Cardiac septum (tissue), 1 donor: ENCODE data around the gene BARHL2. TPM values are rescaled to one million over a fixed set of nuclear protein-coding genes. Genes with fewer than 3 reads are reported as not detected.

Source experiments
- DNase-seq: peaks from one replicate; pipeline ENCODE4 v3.0.0-alpha.2; 2020; ENCODE audit warnings: low spot score
- intact Hi-C: fragments of 100-400 bp; cut with DNase I; formaldehyde crosslinking; loops from one replicate; pipeline ENCODE4 v1.14.0; 2022
- long read RNA-seq: library from polyadenylated mRNA; unstranded; transcript quantifications from one replicate; pipeline ENCODE4 v2.0.0, GENCODE V29; 2021
- total RNA-seq: library from RNA; stranded (reverse); fragmentation: NEBNext Ultra II Directional; extraction: Animal tissue kit (Norgen Biotek cat#: 25700); gene quantifications from one replicate; pipeline ENCODE4 v1.2.1, GENCODE V29; 2021
- donor health status: DM: no; HTN: no; CAD: no.

Gene BARHL2
- total RNA-seq, result not detected
- long read RNA-seq, result 0 reads

- intact Hi-C loops, result no loop called here
- no peak for DNase-seq
These were observed at the start of gene BARHL2 for GRCh38 chr1:90716552-90717355. Gene BARHL2 (minus strand): TSS chr1:90717302. CDS start chr1:90717195, 107 bp downstream.

- intact Hi-C loops, result no loop called here
- no peak for DNase-seq
These were observed 46.8 kb upstream of the BARHL2 start for GRCh38 chr1:90763930-90764329.

GRCh38 chr1:90763506-90763905 is 46.4 kb upstream of the BARHL2 start:
- intact Hi-C loops, result no loop called here
- no peak for DNase-seq

- no peak for DNase-seq
- intact Hi-C loops, result no loop called here
These were observed 44.9 kb upstream of the BARHL2 start for GRCh38 chr1:90761781-90762589.

- intact Hi-C loops, result no loop called here
- no peak for DNase-seq
These were observed 44.1 kb upstream of the BARHL2 start for GRCh38 chr1:90761156-90761555.

GRCh38 chr1:90753556-90753955 is 36.5 kb upstream of the BARHL2 start:
- intact Hi-C loops, result no loop called here
- no peak for DNase-seq

GRCh38 chr1:90748668-90749067 is 31.6 kb upstream of the BARHL2 start:
- no peak for DNase-seq
- intact Hi-C loops, result no loop called here

- no peak for DNase-seq
- intact Hi-C loops, result no loop called here
These were observed 29.8 kb upstream of the BARHL2 start for GRCh38 chr1:90746857-90747256.

- intact Hi-C loops, result no loop called here
- no peak for DNase-seq
These were observed 28.9 kb upstream of the BARHL2 start for GRCh38 chr1:90745972-90746371.

- intact Hi-C loops, result no loop called here
- no peak for DNase-seq
These were observed 15.0 kb upstream of the BARHL2 start for GRCh38 chr1:90732136-90732535.

- intact Hi-C loops, result no loop called here
These were observed 14.4 kb upstream of the BARHL2 start for GRCh38 chr1:90731382-90732050.

GRCh38 chr1:90730243-90731022 is 13.3 kb upstream of the BARHL2 start:
- intact Hi-C loops, result no loop called here
- DNase-seq, result no peak

More at GRCh38 chr1:90731382-90732050, 14.4 kb upstream of the BARHL2 start:
- DNase-seq, result no peak

GRCh38 chr1:90729504-90730242 is 12.6 kb upstream of the BARHL2 start:
- no peak for DNase-seq
- intact Hi-C loops, result loop anchor here (5.0 to 10.0 kb wide), 2 partner anchors 123 to 435 kb away; no protein-coding TSS in a partner anchor

GRCh38 chr1:90728502-90729287 is 11.6 kb upstream of the BARHL2 start:
- no peak for DNase-seq
- intact Hi-C loops, result loop anchor here (5.0 to 10.0 kb wide), 2 partner anchors 124 to 436 kb away; no protein-coding TSS in a partner anchor

GRCh38 chr1:90727917-90728501 is 10.9 kb upstream of the BARHL2 start:
- no peak for DNase-seq
- intact Hi-C loops, result loop anchor here (5.0 to 10.0 kb wide), 2 partner anchors 124 to 437 kb away; no protein-coding TSS in a partner anchor

GRCh38 chr1:90726986-90727480 is 9.9 kb upstream of the BARHL2 start:
- intact Hi-C loops, result loop anchor here (5.0 to 10.0 kb wide), 2 partner anchors 125 to 438 kb away; no protein-coding TSS in a partner anchor
- DNase-seq, result no peak

GRCh38 chr1:90726425-90726985 is 9.4 kb upstream of the BARHL2 start:
- intact Hi-C loops, result loop anchor here (5.0 to 10.0 kb wide), 2 partner anchors 126 to 438 kb away; no protein-coding TSS in a partner anchor
- no peak for DNase-seq
